Measurements from ENCODE around the gene C10orf67.
A peak's percentile ranks its signal among the peaks of the same experiment; 100 is the strongest.
"Not testable (repeated sequence)": the region's sequence is repeated elsewhere in the genome, so short reads cannot be mapped to it uniquely, and the experiment has no call there.

Gene C10orf67

GRCh38 chr10:23344241-23344841 is at the start of gene C10orf67:
Gene C10orf67 (minus strand): TSS chr10:23344797. CDS start chr10:23344774, 23 bp downstream.
- peak in 1 of 2 donors; percentile 15 for DNase-seq

GRCh38 chr10:23391821-23392220 is 47.2 kb upstream of the C10orf67 start:
- no peak for DNase-seq

- no peak for DNase-seq
Observed at GRCh38 chr10:23390809-23391208, 46.2 kb upstream of the C10orf67 start.

GRCh38 chr10:23390408-23390807 is 45.8 kb upstream of the C10orf67 start:
- not testable (repeated sequence) for DNase-seq

- not testable (repeated sequence) for DNase-seq
Observed at GRCh38 chr10:23387516-23387915, 42.9 kb upstream of the C10orf67 start.

GRCh38 chr10:23386052-23386451 is 41.5 kb upstream of the C10orf67 start:
- DNase-seq, result no peak

GRCh38 chr10:23384364-23384763 is 39.8 kb upstream of the C10orf67 start:
- DNase-seq, result no peak

- DNase-seq, result no peak
Observed at GRCh38 chr10:23383637-23384036, 39.0 kb upstream of the C10orf67 start.

- DNase-seq, result no peak
Observed at GRCh38 chr10:23381298-23382040, 36.9 kb upstream of the C10orf67 start.

GRCh38 chr10:23379686-23380085 is 35.1 kb upstream of the C10orf67 start:
- DNase-seq, result peak; percentile 83 to 85

GRCh38 chr10:23376229-23376655 is 31.6 kb upstream of the C10orf67 start:
- peak; percentile 94 to 100 for DNase-seq

GRCh38 chr10:23375366-23375765 is 30.8 kb upstream of the C10orf67 start:
- DNase-seq, result no peak

- DNase-seq, result no peak
Observed at GRCh38 chr10:23373156-23373555, 28.6 kb upstream of the C10orf67 start.

- no peak for DNase-seq
Observed at GRCh38 chr10:23371073-23371472, 26.5 kb upstream of the C10orf67 start.

- DNase-seq, result no peak
Observed at GRCh38 chr10:23370106-23370505, 25.5 kb upstream of the C10orf67 start.

GRCh38 chr10:23368816-23369640 is 24.4 kb upstream of the C10orf67 start:
- DNase-seq, result no peak

- peak in 1 of 2 donors; percentile 33 for DNase-seq
Observed at GRCh38 chr10:23367896-23368595, 23.4 kb upstream of the C10orf67 start.

GRCh38 chr10:23365417-23366030 is 20.9 kb upstream of the C10orf67 start:
- peak in 1 of 2 donors; percentile 43 for DNase-seq

- DNase-seq, result no peak
Observed at GRCh38 chr10:23364378-23364777, 19.8 kb upstream of the C10orf67 start.

- no peak for DNase-seq
Observed at GRCh38 chr10:23363793-23364135, 19.2 kb upstream of the C10orf67 start.

GRCh38 chr10:23362879-23363792 is 18.5 kb upstream of the C10orf67 start:
- DNase-seq, result no peak

Data from inflammatory macrophage treated with lipopolysaccharide for 1 hour (primary cell).